Measurements from ENCODE around the gene FRS3. TPM values are rescaled to one million over a fixed set of nuclear protein-coding genes. Genes with fewer than 3 reads are reported as not detected.
A peak's percentile ranks its signal among the peaks of the same experiment; 100 is the strongest.

Gene FRS3
- total and polyA plus RNA-seq, 2 of the 13 experiments (the other 11 are each of a cell fraction or from before 2014, with no cell fraction given), result 3.0 to 7.4 TPM

DNA sequence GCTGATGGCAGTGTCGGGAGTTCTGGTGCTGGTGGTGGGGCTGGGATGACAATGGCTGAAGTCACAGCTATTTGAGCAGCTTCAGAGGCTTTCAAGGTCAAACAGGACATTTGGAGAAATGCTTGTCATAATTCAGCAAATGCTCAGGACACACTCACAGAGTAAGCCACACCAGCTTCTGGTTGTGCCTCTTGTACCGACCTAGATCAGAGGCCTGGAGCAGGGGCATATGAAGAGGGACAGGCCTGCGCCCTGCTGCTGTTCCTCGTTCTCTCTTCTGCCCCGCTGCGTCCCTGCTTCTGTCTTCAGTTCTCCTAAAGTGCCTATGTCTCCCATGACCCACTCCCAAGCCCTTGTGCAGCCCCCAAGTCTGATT, 31.6 kb downstream of the FRS3 start (continued):
- TF ChIP-seq ZNF772 (CRISPR knock-in tag; IDR thresholded peaks at IDR 0.05) (peak; percentile 29; the same call in 1 of the 2 replicates), PAF1 (CRISPR knock-in tag; IDR thresholded peaks at IDR 0.05) (no peak), AGO2 (optimal IDR thresholded peaks at IDR 0.05; ENCODE audit: low read depth, low read length) (peak; percentile 40), POLR2AphosphoS5 (IDR thresholded peaks at IDR 0.05; ENCODE audit: low read depth, low read length) (no peak), NR2F1 (CRISPR knock-in tag; IDR thresholded peaks at IDR 0.05) (peak in 1 of 2 experiments; percentile 3; a peak in 1 of 4 replicates), AKAP8 (CRISPR knock-in tag; IDR thresholded peaks at IDR 0.05) (0 out of 2 replicates have a peak, but pooled peaks have one; percentile 8), ZNF567 (CRISPR knock-in tag; IDR thresholded peaks at IDR 0.05; ENCODE audit: borderline replicate concordance) (0 out of 2 replicates have a peak, but pooled peaks have one; percentile 12), ZNF678 (CRISPR knock-in tag; IDR thresholded peaks at IDR 0.05) (no peak), ASH2L (IDR thresholded peaks at IDR 0.05; ENCODE audit: insufficient read length, low read depth, low read length) (peak; percentile 8)
- TF ChIP-seq, protein P1, sequence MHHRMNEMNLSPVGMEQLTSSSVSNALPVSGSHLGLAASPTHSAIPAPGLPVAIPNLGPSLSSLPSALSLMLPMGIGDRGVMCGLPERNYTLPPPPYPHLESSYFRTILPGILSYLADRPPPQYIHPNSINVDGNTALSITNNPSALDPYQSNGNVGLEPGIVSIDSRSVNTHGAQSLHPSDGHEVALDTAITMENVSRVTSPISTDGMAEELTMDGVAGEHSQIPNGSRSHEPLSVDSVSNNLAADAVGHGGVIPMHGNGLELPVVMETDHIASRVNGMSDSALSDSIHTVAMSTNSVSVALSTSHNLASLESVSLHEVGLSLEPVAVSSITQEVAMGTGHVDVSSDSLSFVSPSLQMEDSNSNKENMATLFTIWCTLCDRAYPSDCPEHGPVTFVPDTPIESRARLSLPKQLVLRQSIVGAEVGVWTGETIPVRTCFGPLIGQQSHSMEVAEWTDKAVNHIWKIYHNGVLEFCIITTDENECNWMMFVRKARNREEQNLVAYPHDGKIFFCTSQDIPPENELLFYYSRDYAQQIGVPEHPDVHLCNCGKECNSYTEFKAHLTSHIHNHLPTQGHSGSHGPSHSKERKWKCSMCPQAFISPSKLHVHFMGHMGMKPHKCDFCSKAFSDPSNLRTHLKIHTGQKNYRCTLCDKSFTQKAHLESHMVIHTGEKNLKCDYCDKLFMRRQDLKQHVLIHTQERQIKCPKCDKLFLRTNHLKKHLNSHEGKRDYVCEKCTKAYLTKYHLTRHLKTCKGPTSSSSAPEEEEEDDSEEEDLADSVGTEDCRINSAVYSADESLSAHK (CRISPR knock-in tag; IDR thresholded peaks at IDR 0.05; ENCODE audit: borderline replicate concordance), result no peak
- TF ChIP-seq, protein P2, sequence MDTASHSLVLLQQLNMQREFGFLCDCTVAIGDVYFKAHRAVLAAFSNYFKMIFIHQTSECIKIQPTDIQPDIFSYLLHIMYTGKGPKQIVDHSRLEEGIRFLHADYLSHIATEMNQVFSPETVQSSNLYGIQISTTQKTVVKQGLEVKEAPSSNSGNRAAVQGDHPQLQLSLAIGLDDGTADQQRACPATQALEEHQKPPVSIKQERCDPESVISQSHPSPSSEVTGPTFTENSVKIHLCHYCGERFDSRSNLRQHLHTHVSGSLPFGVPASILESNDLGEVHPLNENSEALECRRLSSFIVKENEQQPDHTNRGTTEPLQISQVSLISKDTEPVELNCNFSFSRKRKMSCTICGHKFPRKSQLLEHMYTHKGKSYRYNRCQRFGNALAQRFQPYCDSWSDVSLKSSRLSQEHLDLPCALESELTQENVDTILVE (CRISPR knock-in tag; IDR thresholded peaks at IDR 0.05), result no peak
